HepG2 (cell line): Measurements from ENCODE around the gene TRPM5. TPM values are rescaled to one million over a fixed set of nuclear protein-coding genes. Genes with fewer than 3 reads are reported as not detected.
A peak's percentile ranks its signal among the peaks of the same experiment; 100 is the strongest.

ENCODE experiments used
- ATAC-seq: fragments of 200-7000 bp; cut with Tn5 transposase; 3 replicates; pipeline ENCODE4 v1.9.1; 2020; ENCODE audit warnings: mild to moderate bottlenecking, moderate library complexity
- BruUV-seq: library from RNA; stranded (reverse); fragments of 400-500 nt; replicated peaks from 2 replicates; lab custom pipeline; 2021; lab: Mats Ljungman, UMichigan
- CTCF ChIA-PET: fragments of 300-600 bp; formaldehyde crosslinking; extraction: SDS; loops from one replicate; lab custom pipeline; 2021; ENCODE audit warnings: low total read pairs, inconsistent platforms, low intra/inter-chr PET ratio; lab: Yijun Ruan, JAX
- POLR2A ChIA-PET: fragments of 350-600 bp; sonication (Branson Sonifier 250); formaldehyde crosslinking; loops from one replicate; lab custom pipeline; 2020; ENCODE audit warnings: antibody characterized with exemption, inconsistent platforms; lab: Yijun Ruan, JAX
- DNase-seq: peaks from one replicate; pipeline ENCODE4 v3.0.0-alpha.2; 2015; ENCODE audit warnings: low spot score
- FAIRE-seq: peaks from 3 replicates; lab custom pipeline; 2011; peaks lifted over from hg19 to GRCh38; lab: Jason Lieb, UNC
- H2AFZ ChIP-seq: one replicate; pipeline ENCODE4 v1.6.1; 2011; ENCODE audit warnings: low read length, inconsistent platforms
- H3K27ac ChIP-seq: fragments of 300-600 bp; 3 replicates; pipeline ENCODE4 v1.8.0; 2011; ENCODE audit warnings: mixed run types, mild to moderate bottlenecking, mixed read lengths, low read length, inconsistent platforms; ENCODE audit not compliant: insufficient read depth; ENCODE audit errors: extremely low read length
- H3K27me3 ChIP-seq, 2 experiments: fragments of 200-600 bp in 1 of 2; 2 replicates in 1 of 2; 3 replicates in 1 of 2; pipeline versions ENCODE4 v1.6.0 to v1.8.0; 2011; ENCODE audit warnings: low read length in 2 of 2, mild to moderate bottlenecking in 2 of 2, moderate library complexity in 2 of 2, inconsistent platforms in 1 of 2; ENCODE audit not compliant: insufficient read depth in 2 of 2, control insufficient read depth in 1 of 2
- H3K36me3 ChIP-seq, 2 experiments: fragments of 200-600 bp in 1 of 2; replicated peaks in 1 of 2; 2 replicates in 1 of 2; 3 replicates in 1 of 2; pipeline versions ENCODE4 v1.5.1 to v1.8.0; 2011; ENCODE audit warnings: low read length in 2 of 2, inconsistent platforms in 1 of 2; ENCODE audit not compliant: insufficient read depth in 2 of 2, control insufficient read depth in 1 of 2
- H3K4me1 ChIP-seq: 2 replicates; pipeline ENCODE4 v1.5.1; 2012; ENCODE audit warnings: low read length, inconsistent platforms; ENCODE audit not compliant: insufficient read depth
- H3K4me2 ChIP-seq: 2 replicates; pipeline ENCODE4 v1.6.0; 2011; ENCODE audit warnings: low read depth, low read length, inconsistent platforms
- H3K4me3 ChIP-seq, 3 experiments: fragments of 200-600 bp in 1 of 3; sonication (generic), shearing (Covaris generic) in 1 of 3; replicated peaks in 1 of 3; 2 replicates each; pipeline ENCODE4 v1.5.1; 2011 to 2016; ENCODE audit warnings: low read length in 3 of 3, inconsistent platforms in 2 of 3, low read depth in 2 of 3, mild to moderate bottlenecking in 2 of 3, control low read depth in 1 of 3, mixed read lengths in 1 of 3; ENCODE audit not compliant: insufficient read depth in 1 of 3
- H3K79me2 ChIP-seq: one replicate; pipeline ENCODE4 v1.6.1; 2011; ENCODE audit warnings: low read length, inconsistent platforms; ENCODE audit not compliant: insufficient read depth
- H3K9ac ChIP-seq: 2 replicates; pipeline ENCODE4 v1.6.0; 2011; ENCODE audit warnings: mild to moderate bottlenecking, low read depth, low read length, inconsistent platforms; ENCODE audit not compliant: insufficient read depth
- H3K9me3 ChIP-seq: 2 replicates; pipeline ENCODE4 v1.5.1; 2012; ENCODE audit warnings: mild to moderate bottlenecking, low read length
- H4K20me1 ChIP-seq: 2 replicates; pipeline ENCODE4 v1.6.0; 2011; ENCODE audit warnings: inconsistent platforms, mild to moderate bottlenecking, low read length, moderate library complexity; ENCODE audit not compliant: insufficient read depth
- CEBPB ChIP-seq: IDR thresholded peaks from 2 replicates; pipeline ENCODE4 v1.6.1; 2011; ENCODE audit warnings: low read depth, low read length, improper control_type of control experiment, borderline replicate concordance
- HNRNPK ChIP-seq: fragments of 200-400 bp; formaldehyde crosslinking; IDR thresholded peaks from 2 replicates; pipeline ENCODE4 v1.6.1; 2018; ENCODE audit warnings: low read length, low read depth, moderate library complexity, mild to moderate bottlenecking; ENCODE audit not compliant: poor library complexity, severe bottlenecking
- ISX ChIP-seq: sonication (generic); formaldehyde crosslinking; conservative IDR thresholded peaks from 2 replicates; pipeline ENCODE4 v1.5.0; 2020; ENCODE audit warnings: missing genetic modification reagents
- MEF2D ChIP-seq: sonication (generic); formaldehyde crosslinking; IDR thresholded peaks from 2 replicates; pipeline ENCODE4 v1.5.1; 2020; ENCODE audit warnings: mild to moderate bottlenecking, missing genetic modification reagents
- POLR2G ChIP-seq: fragments of 200-400 bp; formaldehyde crosslinking; IDR thresholded peaks from 2 replicates; pipeline ENCODE4 v1.6.1; 2018; ENCODE audit warnings: mild to moderate bottlenecking, low read depth, low read length, moderate library complexity
- RFXANK ChIP-seq: IDR thresholded peaks from 2 replicates; pipeline ENCODE4 v1.6.1; 2016
- SKI ChIP-seq: fragments of 450-650 bp; IDR thresholded peaks from one replicate; pipeline ENCODE4 v1.6.1; 2018; ENCODE audit warnings: mild to moderate bottlenecking; ENCODE audit not compliant: partially characterized antibody
- TRIM24 ChIP-seq: sonication (generic); formaldehyde crosslinking; IDR thresholded peaks from 2 replicates; pipeline ENCODE4 v1.8.0; 2022; ENCODE audit warnings: mild to moderate bottlenecking, missing genetic modification reagents
- ZKSCAN8 ChIP-seq: IDR thresholded peaks from 2 replicates; pipeline ENCODE4 v1.6.1; 2016; ENCODE audit warnings: borderline replicate concordance, missing genetic modification reagents, missing compliant biosample characterization
- ZNF615 ChIP-seq: sonication (generic); formaldehyde crosslinking; IDR thresholded peaks from 2 replicates; pipeline ENCODE4 v1.5.0; 2020; ENCODE audit warnings: mild to moderate bottlenecking, missing genetic modification reagents, borderline replicate concordance
- ZNF772 ChIP-seq: sonication (generic); formaldehyde crosslinking; IDR thresholded peaks from 2 replicates; pipeline ENCODE4 v1.5.0; 2020; ENCODE audit warnings: mild to moderate bottlenecking, missing genetic modification reagents
- WGBS: methylation state at CpG from one replicate; pipeline ENCODE4 v1.1.6; 2017; ENCODE audit warnings: low lambda C conversion rate; 5-methylcytosine and 5-hydroxymethylcytosine counted together
- in situ Hi-C: cut with HindIII; loops from 2 replicates; pipeline ENCODE4 v1.10.0; 2017; ENCODE audit warnings: low pct_unique_long_range_greater_than_20kb; ENCODE audit not compliant: extremely low pct_ligation_motif_present
- intact Hi-C: fragments of 100-400 bp; cut with micrococcal nuclease; formaldehyde crosslinking; loops from one replicate; pipeline ENCODE4 v1.10.0; 2022; ENCODE audit not compliant: unreplicated experiment
- polyA plus RNA-seq, 8 experiments: library from polyadenylated mRNA; depleted of rRNA in 3 of 8; stranded (reverse) in 7 of 8; unstranded in 1 of 8; fragments of >200 nt; fragmentation: Illumina TruSeq in 4 of 8; extraction: Trizol in 4 of 8; gene quantifications; 2 replicates each; pipeline versions ENCODE4 v1.2.1 to v1.2.3, GENCODE V29; 2011 to 2016; ENCODE audit warnings: low read depth in 4 of 8, missing spikeins in 1 of 8, mixed read lengths in 1 of 8; ENCODE audit not compliant: insufficient read depth in 1 of 8
- total RNA-seq, 5 experiments: library from RNA; depleted of rRNA; stranded (reverse); fragments of >200 nt; fragmentation: Illumina TruSeq; extraction: Trizol; gene quantifications; 2 replicates each; pipeline ENCODE4 v1.2.3, GENCODE V29; 2016; ENCODE audit warnings: low read depth in 1 of 5
- TF ChIP-seq, protein P1 (sequence below): IDR thresholded peaks from 2 replicates; pipeline ENCODE4 v1.6.1; 2016
- TF ChIP-seq, protein P2 (sequence below): sonication (generic); formaldehyde crosslinking; IDR thresholded peaks from 2 replicates; pipeline ENCODE4 v1.4.0; 2020; ENCODE audit warnings: missing genetic modification reagents
- TF ChIP-seq, protein P3 (sequence below): sonication (generic); formaldehyde crosslinking; IDR thresholded peaks from 2 replicates; pipeline ENCODE4 v1.8.1; 2023; ENCODE audit warnings: mild to moderate bottlenecking, missing genetic modification reagents
- TF ChIP-seq, protein P4 (sequence below): fragments of 450-650 bp; IDR thresholded peaks from 2 replicates; pipeline ENCODE4 v1.6.1; 2017; ENCODE audit warnings: mild to moderate bottlenecking
- TF ChIP-seq, protein P5 (sequence below): IDR thresholded peaks from 2 replicates; pipeline ENCODE4 v1.6.1; 2012; ENCODE audit warnings: low read depth, low read length, improper control_type of control experiment

TRPM5 gene
- total and polyA plus RNA-seq, 2 of the 13 experiments (the other 11 are each of a cell fraction or from before 2014, with no cell fraction given): 0.12 TPM; not detected in 1

DNA sequence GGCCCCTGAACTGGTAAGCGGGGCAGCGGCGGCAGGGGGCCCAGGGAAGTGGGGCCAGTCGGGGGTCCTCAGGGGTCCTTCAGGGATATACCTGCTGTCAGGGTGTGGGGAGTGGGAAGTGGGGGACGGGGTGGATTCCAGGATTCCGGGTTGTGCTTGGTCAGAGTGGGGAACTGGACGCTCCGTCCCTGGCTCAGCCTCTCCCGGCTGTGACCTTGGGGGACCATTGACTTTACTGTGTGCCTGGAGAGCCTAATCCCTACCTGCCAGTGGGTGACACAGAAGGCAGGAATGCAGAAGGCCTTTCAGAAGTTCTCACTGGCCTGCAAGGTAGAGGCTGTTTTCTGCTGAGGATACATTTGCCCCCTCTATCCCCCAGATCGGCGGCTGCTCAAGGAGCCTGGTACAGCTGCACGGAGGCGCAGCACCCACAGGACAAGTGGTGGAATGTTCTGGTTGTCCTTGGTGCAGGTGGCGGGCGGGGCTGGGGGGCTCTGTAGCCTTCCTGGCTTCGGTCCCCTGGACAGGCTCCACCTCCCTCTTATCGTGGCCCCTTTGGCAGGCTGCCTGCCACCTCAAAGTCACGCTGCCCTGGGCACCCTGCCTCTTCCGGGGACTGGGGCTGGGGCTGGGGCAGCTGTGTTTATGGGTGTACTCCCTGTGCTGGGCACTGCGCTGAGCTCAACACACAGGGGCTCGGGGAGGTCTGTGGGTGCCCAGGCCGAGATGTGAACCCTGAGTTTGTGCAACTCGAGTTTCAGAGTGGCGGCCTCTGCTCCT is 18.9 kb upstream of the TRPM5 start (continued):
- TF ChIP-seq, protein P1, sequence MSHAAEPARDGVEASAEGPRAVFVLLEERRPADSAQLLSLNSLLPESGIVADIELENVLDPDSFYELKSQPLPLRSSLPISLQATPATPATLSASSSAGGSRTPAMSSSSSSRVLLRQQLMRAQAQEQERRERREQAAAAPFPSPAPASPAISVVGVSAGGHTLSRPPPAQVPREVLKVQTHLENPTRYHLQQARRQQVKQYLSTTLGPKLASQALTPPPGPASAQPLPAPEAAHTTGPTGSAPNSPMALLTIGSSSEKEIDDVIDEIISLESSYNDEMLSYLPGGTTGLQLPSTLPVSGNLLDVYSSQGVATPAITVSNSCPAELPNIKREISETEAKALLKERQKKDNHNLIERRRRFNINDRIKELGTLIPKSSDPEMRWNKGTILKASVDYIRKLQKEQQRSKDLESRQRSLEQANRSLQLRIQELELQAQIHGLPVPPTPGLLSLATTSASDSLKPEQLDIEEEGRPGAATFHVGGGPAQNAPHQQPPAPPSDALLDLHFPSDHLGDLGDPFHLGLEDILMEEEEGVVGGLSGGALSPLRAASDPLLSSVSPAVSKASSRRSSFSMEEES (CRISPR knock-in tag): no peak
- TF ChIP-seq TRIM24: no peak
- TF ChIP-seq POLR2G: no peak
- no peak for TF ChIP-seq MEF2D (CRISPR knock-in tag)
- TF ChIP-seq, protein P2, sequence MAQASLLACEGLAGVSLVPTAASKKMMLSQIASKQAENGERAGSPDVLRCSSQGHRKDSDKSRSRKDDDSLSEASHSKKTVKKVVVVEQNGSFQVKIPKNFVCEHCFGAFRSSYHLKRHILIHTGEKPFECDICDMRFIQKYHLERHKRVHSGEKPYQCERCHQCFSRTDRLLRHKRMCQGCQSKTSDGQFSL (CRISPR knock-in tag): no peak
- TF ChIP-seq, protein P3, sequence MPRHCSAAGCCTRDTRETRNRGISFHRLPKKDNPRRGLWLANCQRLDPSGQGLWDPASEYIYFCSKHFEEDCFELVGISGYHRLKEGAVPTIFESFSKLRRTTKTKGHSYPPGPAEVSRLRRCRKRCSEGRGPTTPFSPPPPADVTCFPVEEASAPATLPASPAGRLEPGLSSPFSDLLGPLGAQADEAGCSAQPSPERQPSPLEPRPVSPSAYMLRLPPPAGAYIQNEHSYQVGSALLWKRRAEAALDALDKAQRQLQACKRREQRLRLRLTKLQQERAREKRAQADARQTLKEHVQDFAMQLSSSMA (CRISPR knock-in tag): no peak

DNA sequence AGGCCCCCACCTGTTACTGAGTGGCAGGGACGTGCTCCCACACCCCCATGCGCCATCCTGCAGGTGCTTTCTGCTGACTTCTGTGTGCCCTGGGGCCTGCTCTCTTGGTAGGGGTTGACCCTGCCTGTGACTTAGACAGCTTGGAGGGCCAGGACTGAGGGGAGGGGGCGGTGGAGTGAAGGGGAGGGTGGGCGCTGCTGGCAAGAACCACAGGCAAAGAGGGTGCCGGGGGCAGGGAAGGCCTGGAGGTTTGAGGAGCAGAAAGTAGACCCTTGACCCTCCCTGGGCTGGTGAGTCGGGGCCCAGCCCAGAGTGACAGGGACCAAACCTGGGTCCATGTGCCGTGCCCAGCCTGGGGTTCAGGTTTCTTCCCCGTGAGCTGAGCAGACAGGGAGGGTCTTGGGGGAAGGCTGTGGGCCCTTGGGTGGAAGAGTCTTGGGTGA is 18.2 kb upstream of the TRPM5 start:
- peaks cover 14 to 87% of the 10 kb centered on the region in 2 experiments for H3K27me3 ChIP-seq
- BruUV-seq: no TSS peak
- H3K9me3 ChIP-seq: no peaks in the 10 kb centered on the region
- H3K4me1 ChIP-seq: peaks cover 21% of the 10 kb centered on the region
- 25% methylated on average over 5 of the region's 8 CpGs for WGBS
- DNase-seq (no peak), FAIRE-seq (no peak), ATAC-seq (peak; percentile 8; the same call in 2 of the 3 replicates)
- no peak overlapping the region for H3K4me3 ChIP-seq
- no peak overlapping the region for H3K4me2 ChIP-seq
- no peak overlapping the region for H2AFZ ChIP-seq
- intact Hi-C loops: no loop called here
- no peak overlapping the region for H3K9ac ChIP-seq
- no peaks in the 10 kb centered on the region for H3K79me2 ChIP-seq
- H3K27ac ChIP-seq: no peak overlapping the region
- H4K20me1 ChIP-seq: no peaks in the 10 kb centered on the region
- ChIA-PET POLR2A (no interaction called here), CTCF (interaction anchor here (0.5 kb wide), 1 partner anchor 403 kb away, joined by 3 read pairs; no protein-coding TSS in a partner anchor)
- in situ Hi-C loops: no loop called here
- H3K36me3 ChIP-seq: no peaks in the 10 kb centered on the region
- TF ChIP-seq ZNF615 (no peak), SKI (no peak), ZKSCAN8 (CRISPR knock-in tag) (no peak), HNRNPK (no peak), ZNF772 (CRISPR knock-in tag) (no peak), CEBPB (no peak), RFXANK (CRISPR knock-in tag) (no peak), ISX (CRISPR knock-in tag) (no peak)
- TF ChIP-seq, protein P4, sequence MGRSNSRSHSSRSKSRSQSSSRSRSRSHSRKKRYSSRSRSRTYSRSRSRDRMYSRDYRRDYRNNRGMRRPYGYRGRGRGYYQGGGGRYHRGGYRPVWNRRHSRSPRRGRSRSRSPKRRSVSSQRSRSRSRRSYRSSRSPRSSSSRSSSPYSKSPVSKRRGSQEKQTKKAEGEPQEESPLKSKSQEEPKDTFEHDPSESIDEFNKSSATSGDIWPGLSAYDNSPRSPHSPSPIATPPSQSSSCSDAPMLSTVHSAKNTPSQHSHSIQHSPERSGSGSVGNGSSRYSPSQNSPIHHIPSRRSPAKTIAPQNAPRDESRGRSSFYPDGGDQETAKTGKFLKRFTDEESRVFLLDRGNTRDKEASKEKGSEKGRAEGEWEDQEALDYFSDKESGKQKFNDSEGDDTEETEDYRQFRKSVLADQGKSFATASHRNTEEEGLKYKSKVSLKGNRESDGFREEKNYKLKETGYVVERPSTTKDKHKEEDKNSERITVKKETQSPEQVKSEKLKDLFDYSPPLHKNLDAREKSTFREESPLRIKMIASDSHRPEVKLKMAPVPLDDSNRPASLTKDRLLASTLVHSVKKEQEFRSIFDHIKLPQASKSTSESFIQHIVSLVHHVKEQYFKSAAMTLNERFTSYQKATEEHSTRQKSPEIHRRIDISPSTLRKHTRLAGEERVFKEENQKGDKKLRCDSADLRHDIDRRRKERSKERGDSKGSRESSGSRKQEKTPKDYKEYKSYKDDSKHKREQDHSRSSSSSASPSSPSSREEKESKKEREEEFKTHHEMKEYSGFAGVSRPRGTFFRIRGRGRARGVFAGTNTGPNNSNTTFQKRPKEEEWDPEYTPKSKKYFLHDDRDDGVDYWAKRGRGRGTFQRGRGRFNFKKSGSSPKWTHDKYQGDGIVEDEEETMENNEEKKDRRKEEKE: no peak
- TF ChIP-seq, protein P5, sequence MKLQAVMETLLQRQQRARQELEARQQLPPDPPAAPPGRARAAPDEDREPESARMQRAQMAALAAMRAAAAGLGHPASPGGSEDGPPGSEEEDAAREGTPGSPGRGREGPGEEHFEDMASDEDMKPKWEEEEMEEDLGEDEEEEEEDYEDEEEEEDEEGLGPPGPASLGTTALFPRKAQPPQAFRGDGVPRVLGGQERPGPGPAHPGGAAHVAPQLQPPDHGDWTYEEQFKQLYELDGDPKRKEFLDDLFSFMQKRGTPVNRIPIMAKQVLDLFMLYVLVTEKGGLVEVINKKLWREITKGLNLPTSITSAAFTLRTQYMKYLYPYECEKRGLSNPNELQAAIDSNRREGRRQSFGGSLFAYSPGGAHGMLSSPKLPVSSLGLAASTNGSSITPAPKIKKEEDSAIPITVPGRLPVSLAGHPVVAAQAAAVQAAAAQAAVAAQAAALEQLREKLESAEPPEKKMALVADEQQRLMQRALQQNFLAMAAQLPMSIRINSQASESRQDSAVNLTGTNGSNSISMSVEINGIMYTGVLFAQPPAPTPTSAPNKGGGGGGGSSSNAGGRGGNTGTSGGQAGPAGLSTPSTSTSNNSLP: no peak
